Activated naive CD8-positive, alpha-beta T cell treated with anti-CD3 and anti-CD28 coated beads, Interleukin-2, amount 50 U/mL, for 16 hours (primary cell): Measurements from ENCODE around the gene AKAP12.
"Not testable (repeated sequence)": the region's sequence is repeated elsewhere in the genome, so short reads cannot be mapped to it uniquely, and the experiment has no call there.

Source experiments
- DNase-seq: peaks from one replicate; pipeline ENCODE4 v3.0.0-alpha.2; 2020; ENCODE audit warnings: low read depth, low spot score

The AKAP12 gene

DNA sequence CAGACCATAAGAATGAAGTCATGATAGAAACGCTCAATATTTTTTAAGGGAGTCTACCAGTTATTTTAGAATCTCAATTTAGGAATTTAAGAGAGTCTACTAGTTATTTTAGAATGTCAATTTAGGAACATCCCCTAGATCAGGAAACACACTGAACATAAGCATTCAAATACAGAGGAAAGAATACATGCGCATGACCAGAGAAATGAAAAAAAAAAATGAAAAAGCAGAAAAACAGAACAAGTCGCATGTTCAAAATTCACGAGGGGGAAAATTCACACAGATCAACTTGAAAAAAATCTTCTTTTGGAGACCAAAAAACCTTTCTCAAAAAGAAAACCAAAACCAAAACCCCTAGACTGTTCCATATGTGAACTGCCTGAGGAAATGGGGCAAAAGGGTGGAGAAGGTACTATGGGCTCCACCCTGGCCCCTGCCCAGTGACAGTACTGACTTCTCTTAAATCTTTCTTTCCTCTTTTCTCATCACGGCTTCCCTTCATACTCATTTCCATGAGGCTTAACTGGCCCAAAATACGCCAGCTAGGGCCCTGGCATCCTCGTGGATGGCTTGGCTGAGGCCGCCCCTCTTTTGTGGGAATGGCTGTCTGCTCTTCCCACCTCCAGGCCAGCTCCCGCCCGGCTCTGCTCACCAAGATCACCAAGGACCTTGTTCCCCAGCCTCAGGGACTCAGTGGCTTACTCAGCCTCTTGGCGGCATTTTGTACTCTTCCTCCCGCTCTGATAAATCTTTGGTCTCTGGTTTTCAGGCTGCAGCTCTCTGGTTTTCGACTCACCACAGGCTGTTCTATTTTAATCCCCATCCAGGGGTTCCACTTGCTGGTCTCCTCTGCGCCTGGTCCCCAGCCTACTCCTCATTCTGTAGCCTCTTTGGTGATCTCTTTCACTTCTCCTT lies 140.4 kb downstream of the AKAP12 start:
- DNase-seq: no peak

DNA sequence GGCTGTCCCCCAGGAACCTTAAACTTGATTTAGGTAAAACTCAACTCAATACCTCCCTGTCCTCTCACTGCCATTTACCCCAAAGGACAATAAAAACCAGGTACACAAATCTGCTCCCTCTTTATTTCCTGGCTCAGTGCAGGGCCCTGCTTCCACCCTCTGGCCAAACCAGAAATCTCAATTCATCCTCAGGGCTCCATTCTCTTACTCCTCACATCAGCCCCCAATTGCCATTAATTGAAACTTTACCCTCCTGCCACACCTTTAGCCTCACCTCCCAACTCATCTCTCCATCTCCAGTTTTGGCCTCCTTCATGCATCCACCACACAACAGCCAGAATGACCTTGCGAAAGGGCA lies 141.1 kb downstream of the AKAP12 start:
- no peak for DNase-seq

DNA sequence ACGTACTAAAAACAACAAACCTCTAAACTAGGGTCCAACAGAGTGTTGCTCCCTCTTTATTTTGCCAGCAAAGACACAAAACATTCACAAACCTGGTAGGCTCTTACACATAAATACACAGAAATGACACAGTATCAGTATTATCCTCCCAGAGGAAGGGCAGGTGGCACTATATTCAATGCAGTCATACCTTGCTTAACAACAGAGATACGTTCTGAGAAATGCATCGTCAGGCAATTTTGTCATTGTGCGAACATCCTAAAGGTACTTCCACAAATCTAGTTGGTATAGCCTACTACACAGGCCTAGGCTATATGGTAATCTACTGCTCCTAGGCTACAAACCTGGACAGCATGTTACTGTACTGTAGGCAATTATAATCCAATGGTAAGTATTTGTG lies 142.0 kb downstream of the AKAP12 start:
- DNase-seq: no peak

DNA sequence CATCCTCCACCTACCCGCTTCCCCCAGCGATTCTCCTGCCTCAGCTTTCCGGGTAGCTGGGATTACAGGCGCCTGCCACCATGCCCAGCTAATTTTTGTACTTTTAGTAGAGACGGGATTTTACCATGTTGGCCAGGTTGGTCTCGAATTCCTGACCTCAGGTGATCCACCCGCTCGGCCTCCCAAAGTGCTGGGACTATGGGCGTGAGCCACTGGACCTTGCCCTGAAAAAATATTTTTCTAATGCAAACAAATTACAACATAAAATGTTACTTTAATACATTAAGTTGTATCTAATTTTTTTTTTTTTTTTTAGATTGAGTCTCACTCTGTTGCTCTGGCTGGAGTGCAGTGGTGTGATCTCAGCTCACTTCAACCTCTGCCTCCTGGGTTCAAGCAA lies 142.9 kb downstream of the AKAP12 start:
- not testable (repeated sequence) for DNase-seq

DNA sequence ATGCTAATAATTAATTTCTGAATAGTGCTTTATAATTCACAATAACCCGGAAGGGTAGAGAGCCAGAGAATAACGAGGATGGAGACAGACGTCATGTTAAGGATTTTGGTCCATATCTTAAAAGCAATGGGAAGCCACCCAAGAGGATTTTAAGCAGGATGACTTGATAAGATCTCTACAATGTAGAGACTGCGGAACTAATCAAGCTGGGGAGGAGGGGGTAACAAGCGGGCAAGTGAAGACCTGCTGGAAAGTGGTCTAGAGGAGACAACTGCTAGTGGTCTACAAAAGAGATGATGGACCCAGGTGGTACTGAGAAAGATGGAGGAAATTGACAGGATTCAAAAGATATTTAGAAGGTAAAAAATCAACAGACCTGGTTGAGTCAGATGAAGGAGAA lies 144.4 kb downstream of the AKAP12 start:
- no peak for DNase-seq

DNA sequence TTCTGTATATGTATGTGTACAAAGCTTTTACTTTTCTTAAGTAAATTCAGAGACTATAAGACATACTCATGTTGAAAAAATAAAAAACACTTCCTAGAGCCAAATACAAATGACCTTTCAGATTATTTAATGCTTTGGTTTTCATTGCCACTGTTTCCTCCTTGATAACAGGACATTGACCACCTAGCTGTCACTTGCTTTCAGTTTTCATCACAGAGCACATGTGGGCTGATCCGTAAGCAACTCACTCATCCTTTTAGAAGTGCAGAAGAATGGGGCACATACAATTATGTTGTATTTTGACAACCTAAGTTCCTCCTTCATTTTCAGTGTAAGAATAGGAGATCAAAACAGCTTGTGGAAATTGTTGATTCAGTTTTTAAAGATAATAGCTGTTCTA lies 145.4 kb downstream of the AKAP12 start:
- DNase-seq: no peak

DNA sequence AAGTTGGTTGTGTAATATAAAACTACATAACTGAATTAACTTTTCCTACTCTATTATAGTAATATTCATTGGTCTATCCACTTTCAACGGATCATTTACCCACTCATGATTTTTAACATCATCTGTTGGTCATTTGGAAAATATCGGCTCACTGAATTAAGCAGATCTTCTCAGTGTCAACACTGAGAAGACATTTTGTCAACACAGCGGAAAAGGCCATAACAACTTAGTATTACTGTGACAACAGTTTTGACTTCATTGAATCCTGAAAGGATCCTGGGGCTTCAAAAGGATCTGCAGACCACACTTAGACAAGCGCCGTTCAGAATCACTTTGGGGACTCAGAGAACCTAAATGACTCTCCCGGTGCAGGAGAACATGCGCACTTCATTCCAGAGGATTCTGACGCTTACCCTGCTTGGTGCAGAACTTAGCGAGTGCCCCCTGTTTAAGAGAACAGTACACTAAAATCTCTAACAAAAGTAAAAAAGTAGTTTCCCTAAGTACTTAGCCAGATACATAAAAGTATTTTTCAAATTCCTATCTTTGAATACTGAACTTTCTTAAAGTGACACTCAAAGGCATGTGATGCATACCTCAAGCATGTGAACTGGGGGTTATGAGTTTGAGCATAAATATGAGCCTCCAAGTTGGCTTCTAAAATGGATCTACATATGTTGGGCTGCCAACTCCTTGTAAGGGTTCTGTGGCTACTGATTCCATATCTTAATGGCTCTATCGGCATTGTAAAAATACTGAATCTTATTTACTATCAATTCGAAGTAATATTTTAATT lies 147.6 kb downstream of the AKAP12 start:
- no peak for DNase-seq

DNA sequence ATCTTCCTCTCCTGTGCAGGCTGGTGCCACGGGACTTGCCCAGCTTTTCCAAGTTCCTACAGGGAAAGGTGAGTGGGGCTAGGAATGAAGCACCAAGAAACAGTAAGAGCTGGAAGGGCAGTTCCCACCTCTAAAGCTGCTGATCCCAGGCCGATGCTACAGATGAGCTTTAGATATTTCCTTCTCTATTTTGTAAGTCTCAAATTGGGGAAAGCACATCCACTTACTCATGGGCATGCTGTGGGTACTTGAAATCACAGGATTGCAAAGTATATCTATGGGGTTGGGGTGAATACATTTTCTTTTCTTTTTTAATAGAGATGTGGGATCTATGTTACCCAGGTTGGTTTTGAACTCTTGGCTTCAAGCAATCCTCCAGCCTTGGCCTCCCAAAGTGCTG lies 148.5 kb downstream of the AKAP12 start:
- no peak for DNase-seq

DNA sequence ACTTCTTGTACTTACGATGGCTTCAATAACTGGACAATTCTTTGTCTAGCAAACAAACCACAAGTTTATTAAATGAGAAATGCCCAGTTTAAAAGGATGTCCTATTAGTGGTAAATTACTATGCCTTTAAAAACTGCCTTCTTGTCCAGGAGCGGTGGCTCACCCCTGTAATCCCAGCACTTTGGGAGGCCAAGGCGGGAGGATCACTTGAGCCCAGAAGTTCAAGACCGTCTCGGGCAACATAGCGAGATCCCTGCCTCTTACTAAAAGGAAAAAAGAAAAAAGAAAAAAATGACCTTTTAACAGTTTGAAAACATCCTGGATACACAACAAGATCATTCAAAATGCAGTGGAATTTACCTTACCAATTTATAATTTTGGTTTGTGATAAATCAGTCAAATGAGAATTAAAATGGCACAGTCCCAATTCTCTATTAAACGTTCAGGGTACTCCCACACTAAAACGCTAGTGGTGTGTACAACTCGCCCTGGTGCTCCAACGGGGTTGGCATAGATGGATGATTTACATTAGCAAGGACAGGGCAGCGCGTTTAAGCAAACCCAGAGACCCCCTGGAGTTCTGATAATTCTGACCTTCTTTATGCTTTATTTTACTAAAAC lies 149.3 kb downstream of the AKAP12 start:
- DNase-seq: no peak

DNA sequence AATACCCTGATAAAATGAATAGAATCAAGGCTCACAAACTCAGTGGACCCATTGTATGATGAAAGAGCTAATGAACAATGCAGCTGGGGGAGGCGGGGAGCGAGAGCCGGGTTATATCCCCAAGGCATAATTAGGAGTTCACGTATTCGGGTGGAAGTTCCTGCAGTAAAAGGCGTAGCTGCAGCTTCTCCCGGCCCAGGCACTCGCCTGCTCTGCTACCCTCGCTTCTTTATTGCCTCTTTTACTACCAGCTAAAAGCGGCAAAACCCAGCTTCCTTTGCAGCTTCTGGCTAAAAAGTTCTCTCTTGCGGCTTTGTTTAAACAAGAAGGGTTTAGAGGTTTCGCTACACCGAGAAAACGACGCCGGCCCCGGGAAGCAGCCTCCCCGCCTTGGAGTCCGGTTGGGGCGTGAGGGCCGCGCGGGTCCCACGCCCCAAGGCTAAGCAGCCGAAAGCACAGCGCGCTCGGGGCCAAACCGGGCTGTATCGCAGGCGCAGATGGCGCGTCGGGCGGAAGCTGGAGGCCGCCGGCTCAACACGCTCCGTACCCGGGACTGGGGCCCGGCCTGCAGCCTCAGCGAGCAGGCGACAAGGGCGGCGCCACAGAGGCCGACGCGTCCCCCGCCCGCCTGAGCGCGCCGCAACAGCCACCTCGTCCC lies 150.0 kb downstream of the AKAP12 start:
- DNase-seq: no peak

DNA sequence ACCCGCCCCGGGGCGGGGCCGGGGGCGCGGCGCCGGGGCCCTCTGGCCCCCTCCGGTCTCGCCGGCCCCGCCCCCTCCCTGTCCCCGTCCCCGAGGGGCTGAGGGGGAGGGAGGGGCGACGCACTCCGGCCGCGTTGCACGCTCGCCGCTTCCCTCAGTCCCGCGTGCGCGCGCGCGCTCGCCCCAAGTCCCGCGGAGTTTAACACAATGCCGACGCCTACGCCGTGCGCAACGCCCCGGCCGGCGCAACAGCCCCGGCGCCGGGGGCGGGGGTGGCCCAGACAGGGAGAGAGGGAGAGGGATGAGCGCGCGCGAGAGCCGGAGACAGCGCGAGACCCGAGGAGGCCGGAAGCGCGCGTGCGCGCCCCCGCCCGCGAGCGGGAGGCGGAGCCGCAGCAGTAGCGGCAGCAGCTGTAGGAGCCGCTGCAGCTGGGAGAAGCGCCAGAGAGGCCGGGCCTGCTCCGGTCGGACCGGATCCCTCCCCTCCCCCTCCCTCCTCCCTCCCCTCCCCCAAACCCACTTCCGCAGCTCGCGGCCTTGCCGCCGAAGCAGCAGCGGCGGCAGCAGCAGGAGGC lies 150.6 kb downstream of the AKAP12 start:
- peak; percentile 94 for DNase-seq

DNA sequence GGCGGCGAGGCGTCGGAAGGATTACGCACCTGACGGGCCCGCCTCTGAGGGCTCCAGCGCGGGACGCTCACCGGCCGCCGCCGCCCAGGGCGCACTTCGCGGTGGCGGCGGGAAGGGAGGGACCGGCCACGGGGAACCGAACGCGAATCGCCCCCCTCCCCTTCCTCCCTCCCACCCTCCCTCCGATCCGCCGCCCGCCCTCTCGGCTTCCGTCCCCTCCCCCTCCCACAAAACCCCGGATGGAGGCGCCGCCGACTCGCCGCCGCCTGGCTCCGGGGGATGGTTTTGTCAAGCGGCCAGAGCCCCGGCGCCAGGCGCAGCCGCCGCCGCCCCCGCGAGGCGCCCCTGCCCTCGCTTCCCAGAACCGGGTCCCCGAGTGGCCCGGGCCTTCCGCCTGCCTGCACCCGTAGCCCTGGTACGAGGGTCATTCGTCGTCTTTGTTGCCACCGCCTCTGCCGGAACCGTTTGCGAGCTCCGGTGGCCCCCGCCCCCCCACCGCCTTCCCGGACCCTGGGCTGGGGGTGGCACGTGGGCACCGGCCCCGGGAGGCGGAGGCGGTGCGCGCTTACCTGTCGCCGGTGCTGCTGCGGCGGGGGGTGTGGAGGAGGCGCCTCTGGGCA lies 151.2 kb downstream of the AKAP12 start:
- peak; percentile 66 for DNase-seq

DNA sequence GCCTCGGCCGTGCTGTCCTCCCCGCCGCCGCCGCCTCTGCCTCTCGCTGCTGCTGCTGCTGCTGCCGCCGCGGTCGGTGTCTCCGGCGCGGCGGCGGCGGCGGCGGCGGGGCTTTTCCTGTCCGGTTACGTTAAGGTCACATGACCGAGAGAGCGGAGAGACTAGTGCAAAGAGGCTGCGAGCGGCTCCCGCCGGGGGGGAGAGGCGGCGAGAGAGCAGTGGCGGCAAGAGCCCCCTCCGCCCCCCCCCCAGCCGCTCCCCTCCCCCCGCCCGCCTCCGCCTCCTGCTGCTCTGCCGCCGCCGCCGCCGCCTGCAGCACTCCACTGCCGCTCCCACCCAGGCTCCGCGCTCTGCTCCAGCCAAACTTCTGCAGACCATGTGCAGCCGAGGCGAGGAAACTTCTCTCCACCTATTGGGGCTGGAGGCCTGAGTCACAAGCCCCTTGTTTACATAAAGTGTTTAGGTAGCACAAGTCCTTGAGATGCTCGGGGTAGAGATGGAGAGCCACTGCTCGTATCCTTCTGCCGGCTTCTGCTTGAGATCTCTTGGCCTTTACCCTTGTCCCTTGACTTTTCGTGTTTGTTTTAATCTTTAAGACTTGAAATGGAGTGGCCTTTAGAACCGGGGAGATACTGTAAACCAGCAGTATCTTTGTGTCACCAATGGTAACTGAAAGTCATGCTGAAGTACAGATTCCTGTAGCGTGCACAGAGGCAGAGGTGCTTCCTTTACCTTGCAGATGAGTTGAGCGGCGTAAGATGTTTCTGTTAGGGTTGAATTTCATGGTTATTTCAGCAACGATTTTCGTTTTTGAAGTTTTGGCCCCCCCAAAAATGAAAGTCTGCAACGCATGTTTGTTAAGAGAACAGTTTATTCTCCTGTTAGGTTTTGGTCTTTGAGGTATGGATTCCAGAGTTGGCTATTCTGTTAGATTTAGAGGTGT lies 152.0 kb downstream of the AKAP12 start, which contains the start of gene ZBTB2:
ZBTB2 (minus strand) TSS at position 89 of the 943 bp plus-strand sequence. CDS start 17,922 bp downstream, outside the sequence.
- peak; percentile 21 for DNase-seq

DNA sequence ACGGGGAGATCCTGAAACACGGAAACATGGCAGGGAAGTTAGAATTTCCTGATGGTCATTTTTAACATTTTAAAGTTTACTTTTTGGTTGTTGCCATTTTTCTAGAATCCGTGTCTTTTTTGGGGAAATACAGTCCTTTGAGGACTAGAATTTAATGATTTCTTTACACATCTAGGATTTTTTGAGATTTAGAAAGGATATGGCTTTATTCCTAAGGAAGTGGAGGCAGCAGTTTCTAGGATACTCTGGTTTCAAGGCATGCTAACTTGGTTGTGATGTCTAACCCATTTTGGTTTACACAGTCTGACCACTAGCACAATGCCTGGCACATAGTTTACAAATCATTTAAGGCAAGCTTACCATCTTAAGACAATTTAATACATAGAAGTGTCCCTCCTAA lies 152.7 kb downstream of the AKAP12 start:
- no peak for DNase-seq

DNA sequence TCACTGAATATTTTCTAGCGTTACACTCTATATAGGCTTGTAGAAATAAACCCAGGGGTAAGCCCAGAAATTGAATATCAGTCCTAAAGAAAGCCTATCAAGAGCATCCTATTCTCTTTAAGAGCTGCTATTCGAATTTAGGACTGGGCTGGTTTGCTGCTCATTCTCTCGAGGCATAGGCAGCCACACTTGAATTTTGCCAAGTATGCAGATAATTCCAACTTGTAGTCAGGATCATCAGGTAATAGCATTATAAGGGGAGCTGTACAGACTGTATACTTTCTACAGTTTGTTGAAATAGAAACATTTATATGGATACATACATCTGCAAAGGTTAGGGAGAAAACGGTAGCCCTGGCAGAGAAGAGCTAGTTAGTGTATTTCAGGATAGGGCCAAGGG lies 153.6 kb downstream of the AKAP12 start:
- no peak for DNase-seq

DNA sequence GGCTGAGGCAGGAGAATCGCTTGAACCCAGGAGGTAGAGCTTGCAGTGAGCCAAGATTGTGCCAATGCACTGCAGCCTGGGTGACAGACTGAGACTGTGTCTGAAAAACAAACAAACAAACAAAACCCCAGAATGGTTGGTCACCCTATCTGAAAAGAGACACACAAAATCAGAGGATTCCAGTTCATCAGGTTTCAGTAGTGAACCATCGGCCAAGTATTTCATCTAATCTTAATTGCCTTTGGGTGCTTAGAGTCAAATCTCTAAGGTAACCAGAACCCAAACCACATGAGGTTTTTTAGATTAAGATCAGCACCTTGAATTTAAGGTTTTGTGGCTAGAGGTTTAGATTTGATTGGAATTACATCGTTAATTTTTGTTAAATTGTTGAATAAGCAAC lies 159.9 kb downstream of the AKAP12 start:
- DNase-seq: no peak

DNA sequence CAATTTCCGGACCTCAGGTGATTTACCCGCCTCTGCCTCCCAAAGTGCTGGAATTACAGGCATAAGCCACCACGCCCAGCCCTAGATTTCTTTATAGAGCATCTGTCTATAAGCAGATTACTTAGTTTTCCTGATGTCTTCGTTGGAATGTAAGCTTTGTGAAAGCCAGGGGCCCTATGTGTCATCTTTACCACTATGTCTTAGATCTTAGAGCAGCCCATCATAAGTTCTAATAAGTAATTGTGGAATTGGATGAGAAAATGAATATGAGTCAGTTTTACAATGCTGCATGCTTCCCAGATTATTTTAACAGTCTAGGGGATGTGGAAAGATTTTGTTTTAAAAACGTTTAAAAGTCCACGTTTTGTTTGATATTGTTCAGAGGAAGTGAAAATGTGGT lies 160.7 kb downstream of the AKAP12 start:
- no peak for DNase-seq

DNA sequence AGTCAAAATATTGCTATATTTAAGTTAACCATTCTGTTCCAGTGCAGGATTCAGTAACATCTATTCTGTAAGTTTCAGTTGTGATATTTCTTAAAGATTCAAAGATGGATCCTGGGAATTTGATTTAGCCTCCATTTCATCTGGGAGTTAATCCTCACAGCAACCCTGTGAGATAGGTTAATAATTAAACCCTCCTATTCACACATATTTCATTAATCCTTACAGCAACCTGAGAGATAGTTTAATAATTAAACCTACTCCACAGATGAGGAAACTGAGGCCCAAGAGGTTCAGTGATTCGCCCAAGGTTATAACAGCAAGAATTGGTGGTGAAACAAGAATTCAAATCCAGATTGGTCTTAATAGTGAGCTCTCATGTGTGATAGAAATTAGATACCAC lies 162.5 kb downstream of the AKAP12 start:
- DNase-seq: no peak

DNA sequence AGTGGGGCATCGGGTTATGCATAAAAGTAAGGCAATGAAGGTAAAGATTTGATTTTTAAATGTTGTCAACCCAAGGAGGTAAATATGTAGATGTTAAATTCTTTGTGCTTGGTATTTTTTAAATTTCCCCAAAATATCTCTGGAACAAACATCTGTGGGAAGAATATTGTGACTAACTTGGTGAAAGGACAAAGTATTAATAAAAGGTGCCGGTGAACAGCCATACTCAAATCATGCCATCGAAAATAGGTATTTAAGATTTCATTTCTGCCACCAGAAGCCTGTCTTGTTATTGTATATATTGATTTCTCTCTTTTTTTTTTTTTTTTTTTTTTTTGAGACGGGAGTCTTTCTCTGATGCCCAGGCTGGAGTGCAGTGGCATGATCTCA lies 164.1 kb downstream of the AKAP12 start:
- DNase-seq: no peak
